Inflammatory macrophage treated with lipopolysaccharide for 4 hours (primary cell): ENCODE data around the gene SLC16A7.

ENCODE experiments used
- DNase-seq: peaks from one replicate; pipeline ENCODE4 v3.0.0-alpha.2; 2020

Gene SLC16A7

DNA sequence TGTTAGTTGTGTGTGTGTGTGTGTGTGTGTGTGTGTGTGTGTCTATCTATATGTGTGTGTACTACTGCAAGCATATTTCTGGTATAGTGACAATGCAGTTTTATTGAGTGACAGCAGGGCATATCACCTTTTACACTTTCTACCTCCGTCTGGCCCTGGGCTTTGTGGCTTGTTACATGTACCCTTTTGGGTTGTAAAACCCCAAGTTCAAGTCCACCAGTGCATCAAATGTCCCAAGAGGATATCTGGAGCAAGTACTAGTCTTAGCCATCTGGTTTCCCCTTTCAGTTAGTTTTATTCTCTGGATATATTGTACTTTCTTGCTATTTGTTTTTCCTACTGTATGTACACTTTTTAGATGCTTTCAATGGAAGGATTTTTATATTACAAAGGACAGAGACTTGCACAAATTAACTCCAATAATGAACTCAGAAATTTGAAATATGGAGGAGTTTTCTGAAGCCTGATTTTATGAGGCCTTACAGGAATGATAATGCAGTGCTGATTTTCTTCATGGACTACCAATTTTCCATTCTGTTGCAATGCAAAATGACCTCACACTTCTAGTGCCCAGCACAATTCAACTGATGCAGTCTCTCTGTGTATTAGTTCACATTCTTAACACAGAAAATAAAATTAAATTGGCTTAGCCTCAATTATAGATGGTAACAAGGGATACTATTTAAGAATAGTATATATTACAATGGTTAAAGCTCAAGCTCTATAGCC, 29.1 kb downstream of the SLC16A7 start:
- DNase-seq = peak; percentile 53

DNA sequence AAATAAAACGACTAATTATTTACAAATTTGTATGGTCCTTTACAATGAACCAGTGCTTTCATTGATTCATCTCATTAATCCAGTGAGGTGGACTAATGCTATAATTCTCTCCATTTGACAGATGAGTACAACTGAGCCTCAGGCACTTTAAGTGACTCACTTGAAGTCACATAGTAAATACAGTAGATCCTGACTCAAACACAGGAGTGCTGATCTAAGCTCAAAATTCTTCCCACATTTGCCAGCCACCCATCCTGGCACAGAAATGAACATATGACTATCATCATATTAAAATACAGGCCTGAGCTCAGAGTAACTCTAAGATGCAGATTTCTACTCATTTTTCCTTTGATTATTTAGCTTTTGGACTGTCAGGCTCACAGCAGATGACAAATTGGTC, 30.6 kb downstream of the SLC16A7 start:
- no peak for DNase-seq

DNA sequence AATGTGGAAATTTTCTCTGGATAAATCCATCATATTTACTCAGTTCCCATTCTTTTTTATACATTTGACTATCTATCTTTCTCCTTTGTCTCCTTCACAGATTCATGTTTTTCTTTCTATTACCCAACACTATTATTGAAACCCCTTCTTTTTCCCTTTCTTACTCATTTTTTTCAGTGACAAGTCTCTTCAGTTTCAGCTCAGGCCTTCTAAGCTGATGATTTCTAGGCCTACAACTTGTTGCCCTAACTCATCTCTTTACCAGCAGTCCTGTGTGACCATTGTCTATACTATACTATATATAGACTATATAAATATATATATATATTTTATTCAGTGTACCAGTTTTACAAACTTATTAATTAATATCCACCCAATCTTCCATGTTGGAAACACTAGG, 31.8 kb downstream of the SLC16A7 start:
- no peak for DNase-seq

DNA sequence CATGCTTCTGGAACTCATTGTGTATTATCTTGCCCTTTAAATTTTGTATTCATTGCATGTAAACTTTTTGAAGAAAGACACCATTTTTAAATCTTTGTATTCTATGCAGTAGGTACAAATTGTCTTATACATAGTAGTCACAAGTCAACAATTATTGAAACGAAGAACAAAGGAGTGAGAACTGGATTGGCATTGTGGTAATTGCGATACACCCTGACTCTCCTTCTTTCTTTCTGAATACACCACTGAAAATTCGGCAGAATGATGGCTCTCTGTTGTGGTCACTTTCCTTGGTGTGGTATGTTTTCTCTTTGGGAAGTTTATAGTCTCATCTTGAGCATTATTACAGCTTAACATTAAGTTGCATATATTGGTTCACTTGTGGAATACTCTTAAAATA, 34.1 kb downstream of the SLC16A7 start:
- no peak for DNase-seq

DNA sequence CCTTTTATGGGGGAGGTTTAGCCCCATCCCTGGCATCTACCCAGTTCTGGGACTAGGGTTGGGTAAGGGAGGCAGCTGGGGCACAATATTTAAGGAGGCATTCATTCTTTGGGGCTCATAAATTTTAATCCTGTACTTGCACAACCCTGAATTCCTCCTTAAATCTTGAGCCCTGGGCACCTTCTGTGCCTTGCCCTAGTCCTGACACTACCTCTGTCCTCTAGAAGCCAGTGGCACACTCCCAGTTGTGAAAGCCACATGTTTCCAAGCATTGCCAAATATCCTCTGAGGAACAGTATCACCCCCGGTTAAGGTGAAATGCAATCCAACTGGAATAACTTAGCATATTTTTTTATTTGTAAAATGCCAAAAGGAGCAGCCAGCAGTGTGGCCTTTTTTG, 36.6 kb downstream of the SLC16A7 start:
- no peak for DNase-seq

DNA sequence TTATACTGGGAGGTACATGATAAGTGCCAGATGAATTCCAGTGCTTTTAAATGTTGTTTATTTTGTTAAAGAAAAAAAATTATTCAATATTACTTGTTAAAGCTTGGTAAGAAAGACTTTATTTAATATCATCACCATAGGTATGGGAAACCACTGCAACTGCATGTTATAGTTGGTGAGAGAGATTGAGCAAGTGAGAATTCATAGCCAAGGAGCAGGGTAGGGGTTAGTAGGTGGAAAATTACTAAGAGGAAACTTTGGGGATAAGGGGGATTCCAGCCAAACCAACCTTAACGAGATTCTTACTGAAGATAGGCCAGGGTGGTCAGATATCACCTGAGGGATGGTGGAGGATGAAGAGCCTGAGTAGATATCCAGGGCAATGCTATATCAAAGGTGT, 38.4 kb downstream of the SLC16A7 start:
- DNase-seq = no peak

DNA sequence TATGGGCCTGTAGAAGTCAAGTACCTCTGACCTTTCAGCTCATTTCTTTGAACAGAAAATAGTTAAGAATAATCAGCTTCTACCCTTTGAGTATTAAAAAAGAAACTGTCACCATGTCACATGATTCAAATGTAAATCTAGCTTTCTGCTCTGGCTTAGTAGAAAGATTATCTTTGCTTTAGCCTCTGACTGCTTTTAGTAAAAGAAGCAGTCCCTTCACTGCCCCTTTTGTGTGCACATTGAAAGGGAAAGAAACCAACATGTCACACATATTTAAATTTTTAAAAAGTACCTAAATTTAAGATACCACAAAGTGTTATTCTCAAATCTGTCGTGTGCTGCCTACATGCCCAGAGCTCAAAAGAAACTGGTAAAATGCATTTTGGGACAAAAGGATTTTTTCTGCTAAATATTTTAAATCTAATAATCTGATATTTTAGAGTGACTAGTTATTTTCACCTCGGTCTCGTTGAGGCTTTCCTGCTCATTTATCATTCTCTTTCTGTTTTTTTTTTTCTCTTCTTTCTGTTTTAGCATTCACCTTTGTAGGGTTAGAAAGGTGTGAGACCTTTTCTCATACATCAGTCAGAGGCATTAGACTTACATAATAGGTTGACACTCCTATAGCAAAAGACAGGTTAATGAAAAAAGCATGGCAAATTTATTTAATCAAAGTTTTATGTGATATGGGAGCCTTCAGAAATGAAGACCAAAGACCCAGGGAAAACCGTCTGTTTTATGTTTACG, 41.3 kb downstream of the SLC16A7 start:
- DNase-seq = no peak

DNA sequence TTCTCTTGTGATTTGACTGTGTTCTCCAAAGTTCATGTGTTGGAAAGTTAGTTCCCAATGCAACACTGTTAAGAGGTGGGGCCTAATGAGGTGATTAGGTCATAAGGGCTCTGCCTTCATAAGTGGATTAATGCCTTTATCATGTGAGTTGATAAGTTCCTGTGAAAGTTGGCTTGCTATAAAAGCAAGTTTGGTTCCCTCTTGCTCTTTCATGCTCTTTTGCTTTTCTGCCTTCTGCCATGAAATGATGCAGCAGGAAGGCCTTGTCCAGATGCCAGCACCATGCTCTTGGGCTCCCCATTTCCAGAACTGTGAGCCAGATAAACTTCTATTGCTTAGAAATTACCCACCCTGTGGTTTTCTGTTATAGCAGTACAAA, 41.9 kb downstream of the SLC16A7 start:
- no peak for DNase-seq

DNA sequence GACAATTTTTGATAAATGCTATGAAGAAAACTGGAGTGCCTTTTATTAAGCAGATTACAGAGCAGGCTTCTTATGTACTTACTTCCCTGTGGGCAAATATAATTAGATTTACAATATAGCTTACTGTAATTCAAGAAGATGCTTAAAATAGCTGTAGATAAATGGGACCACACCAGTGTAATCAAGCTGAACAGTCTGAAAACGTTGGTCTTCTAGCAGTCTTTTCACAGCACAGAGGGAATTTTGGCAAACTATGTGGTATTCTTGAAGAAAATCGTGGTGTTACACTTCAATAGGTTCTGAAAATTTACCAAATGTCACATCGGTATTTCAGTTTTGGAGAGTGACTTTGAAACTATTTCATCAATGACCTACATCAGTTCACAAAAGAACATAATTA, 47.7 kb downstream of the SLC16A7 start:
- no peak for DNase-seq

DNA sequence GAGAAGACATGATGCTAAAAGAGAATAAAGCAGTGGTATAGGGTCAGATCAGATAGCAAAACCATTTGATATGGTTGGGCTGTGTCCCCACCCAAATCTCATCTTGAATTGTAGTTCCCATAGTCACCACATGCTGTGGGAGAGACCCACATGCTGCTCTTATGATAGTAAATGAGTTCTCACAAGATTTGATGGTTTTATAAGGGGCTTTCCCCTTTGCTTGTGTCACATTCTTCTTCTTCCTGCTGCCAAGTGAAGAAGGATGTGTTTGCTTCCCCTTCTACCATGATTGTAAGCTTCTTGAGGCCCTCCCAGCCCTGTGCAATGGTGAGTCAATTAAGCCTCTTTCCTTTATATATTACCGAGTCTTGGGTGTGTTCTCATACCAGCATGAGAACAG, 49.4 kb downstream of the SLC16A7 start:
- no peak for DNase-seq

DNA sequence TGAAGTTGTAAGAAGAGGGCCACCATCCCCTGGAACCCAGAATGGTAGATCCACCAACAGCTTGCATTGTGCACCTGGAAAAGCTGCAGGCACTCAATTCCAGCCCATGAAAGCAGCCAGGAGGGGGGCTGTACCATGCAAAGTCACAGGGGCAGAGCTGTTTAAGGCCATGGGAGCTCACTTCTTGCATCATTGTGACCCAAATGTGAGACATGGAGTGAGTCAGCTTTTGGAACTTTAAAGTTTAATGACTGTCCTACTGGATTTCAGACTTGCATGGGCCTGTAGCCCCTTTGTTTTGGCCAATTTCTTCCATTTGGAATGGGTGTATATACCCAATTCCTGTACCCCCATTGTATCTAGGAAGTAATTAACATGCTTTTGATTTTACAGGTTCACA, 50.8 kb downstream of the SLC16A7 start:
- DNase-seq = no peak

DNA sequence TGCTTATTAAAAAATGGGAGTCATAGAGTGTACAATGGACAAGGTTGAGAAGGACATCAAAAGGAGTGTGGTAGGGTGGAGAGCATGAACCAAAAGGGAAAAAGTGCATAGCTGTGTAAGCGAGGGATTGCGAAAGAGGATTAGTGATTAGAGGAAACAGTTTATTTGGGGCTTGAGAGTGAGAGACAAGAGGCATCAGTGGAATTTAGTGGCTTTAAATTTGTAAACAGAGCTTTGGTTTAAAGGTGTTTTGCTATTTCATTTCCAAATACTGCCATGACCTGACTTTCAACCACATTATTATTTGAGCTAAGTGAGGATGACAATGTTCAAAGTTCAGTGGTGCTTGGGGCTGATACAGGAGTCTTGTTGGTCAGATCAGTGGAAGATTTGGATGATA, 53.4 kb downstream of the SLC16A7 start:
- DNase-seq = peak; percentile 2

DNA sequence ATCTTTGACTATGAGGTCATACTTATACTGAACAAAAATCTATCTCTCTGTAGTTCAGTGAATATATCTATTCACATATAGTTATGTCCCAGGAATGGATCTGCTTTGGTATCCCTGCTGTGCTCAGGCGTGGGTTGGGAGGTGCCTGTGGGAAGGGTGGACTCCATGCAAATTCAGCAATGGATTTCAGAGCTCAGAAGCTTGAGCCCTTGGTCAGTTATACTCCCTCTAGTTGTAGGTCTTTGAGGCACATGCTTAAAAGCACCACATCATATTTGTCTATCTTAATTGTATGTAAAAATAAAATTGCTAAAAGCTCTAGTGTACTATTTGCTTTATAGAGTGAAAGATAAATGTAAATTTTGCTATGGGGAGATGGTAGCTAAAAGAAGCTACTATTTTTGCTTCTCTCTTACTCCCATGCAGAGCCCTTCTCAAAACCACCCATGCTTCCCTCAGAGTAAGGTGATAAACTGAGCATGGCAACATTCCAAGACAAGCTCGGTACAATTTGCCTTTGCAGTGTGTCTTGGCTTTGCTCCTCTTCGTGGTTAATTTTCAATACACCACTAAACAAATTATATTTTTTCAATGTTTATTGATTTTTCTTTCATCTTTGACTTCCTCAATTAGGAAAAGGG, 54.9 kb downstream of the SLC16A7 start:
- DNase-seq = no peak

DNA sequence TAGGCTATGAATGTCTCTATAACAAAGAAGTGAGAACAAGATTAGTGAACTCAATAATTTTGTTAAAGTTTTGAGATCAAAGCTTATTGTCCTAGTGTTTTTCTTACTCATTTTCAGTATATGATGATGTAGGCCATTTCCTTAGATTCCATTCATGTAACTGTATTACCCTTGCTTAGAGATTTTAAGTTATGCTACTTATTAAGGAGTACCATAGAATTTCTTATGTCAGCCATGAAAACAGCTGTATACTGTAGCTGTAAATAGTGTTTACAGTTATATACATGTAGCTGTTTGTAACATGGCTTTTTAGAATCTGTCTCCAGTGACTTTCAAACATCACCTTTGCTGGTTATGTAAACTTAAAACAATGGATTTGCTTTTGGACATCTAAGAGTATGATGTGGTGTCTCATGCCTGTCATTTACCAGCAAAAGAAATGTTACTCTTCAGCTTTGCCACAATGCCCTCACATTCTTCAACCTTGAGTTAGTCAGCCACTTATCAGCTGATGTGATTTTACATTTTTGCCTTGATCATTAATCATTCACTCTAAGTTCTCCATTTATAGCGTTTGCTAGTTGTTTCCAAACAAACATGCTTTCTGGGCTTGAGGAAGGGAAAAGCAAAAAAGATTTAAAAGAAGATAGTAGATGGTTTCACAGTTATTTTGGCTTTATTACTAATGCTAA, 55.5 kb downstream of the SLC16A7 start:
- no peak for DNase-seq

DNA sequence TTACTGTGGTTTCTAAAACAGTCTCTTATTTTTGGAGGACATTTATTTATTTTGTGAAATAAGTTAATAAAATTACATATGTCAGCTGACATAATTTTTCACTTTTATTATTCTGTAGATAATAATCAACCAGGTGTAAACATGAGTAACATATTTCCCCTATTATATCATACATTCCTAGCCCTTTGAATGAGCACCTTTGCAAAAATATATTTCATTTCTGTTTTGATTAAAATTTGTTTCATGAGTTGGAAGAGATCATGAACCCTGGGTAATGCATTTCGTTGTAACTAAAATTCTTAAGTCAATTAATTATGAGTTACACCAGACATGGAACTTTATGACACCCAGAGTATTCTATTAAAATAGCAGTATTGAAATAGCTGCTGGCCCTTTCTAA, 56.3 kb downstream of the SLC16A7 start:
- DNase-seq = no peak

DNA sequence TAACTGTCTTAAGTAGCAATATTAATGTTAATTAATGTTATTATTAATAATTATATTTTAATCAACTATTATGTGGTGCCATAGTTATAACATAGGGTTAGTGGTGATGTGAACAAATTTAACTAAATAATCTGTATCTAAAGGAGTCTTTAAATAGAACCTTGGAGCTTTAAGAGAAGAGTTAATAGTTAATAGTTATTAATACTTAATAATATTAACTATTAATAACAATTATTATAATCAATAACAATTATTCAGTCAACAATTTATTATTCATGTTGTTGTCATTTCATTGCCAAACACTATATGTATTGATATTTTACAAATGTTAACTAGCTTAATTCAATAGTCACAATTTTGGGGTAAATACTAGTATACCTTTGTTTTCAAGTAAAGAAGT, 58.2 kb downstream of the SLC16A7 start:
- DNase-seq = no peak

DNA sequence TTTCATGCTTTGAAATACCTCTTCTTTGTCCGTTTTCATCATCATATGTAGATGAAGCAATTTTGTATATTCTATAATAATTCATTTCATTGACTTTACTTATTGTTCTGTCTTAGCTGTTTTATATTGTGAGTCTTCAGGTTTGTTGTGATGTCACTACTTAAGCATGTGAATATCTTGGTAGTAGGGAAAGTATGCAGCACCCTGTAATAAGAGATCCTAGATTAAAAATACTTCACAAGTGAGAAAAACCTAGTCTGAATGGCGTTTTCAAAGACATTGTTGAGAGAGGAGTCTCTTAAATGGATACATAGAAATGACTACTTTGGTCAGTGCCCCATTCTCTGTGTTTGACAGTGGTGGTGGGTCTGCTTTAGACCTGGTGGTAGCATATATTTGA, 61.4 kb downstream of the SLC16A7 start:
- no peak for DNase-seq

DNA sequence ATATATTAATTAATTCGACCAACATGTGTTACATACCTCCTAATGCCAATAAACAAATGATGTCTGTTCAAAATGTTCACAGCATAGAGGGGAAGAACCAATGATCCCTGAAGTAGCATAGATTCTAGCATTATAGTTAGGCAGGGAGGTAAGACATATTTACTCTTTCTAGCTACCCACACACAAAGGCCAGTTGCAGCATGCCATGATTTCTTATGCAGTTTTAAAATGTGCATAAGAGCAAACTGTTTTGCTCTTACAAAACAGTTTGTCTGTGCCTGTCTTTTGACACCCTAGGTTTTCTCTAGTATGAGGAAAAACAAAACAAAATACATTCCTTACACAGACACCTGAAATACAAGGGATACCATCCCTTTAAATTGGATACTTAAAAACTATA, 61.9 kb downstream of the SLC16A7 start:
- no peak for DNase-seq

DNA sequence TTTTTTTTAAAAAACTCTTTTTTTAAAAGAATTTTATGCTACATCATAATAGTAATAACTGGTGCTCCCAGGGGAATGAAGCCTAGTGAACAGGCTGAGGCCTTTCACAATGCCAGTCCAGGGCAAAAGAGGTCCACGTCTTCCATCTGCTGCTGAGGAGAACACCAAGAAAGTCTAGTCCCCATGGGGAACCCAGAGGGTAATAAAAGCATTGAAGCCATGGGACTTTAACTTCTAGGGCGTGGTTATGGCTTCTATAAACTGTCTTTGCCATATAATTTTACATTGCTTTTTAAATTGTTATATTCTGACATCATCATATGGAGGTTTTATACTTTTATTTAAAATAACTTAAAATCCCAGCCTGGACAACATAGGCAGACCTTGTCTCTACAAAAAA, 64.3 kb downstream of the SLC16A7 start:
- DNase-seq = no peak

DNA sequence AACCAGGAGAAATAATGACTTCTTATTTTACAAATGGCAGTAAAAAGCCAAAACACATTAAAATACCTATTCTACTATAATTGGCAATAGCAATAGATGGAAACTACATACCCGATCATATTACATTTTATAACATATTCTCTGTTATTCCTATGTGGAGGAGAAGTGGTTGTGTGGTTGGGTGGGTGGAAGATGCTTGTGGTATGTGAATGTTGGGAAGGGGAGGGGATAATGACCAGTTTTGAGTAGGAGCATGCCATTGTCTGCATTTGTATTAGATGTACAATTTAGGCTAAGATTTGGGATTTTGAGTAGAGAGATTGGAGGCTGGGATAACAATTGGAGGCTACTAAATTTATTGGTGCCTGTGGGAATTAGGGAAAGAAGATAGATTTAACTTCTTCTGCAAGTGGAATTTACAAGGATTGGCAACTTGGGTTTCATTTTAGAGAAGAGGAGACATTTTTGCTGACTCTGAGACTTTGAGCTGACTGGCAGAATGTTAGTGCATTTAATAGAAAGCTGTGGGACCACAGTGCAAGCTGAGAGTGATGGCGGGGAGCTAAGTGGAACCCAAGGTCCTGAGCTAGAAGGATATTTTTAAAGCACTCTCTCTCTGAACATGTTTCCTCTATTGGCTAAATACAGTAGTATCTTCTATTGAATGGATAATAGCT, 65.2 kb downstream of the SLC16A7 start:
- no peak for DNase-seq

DNA sequence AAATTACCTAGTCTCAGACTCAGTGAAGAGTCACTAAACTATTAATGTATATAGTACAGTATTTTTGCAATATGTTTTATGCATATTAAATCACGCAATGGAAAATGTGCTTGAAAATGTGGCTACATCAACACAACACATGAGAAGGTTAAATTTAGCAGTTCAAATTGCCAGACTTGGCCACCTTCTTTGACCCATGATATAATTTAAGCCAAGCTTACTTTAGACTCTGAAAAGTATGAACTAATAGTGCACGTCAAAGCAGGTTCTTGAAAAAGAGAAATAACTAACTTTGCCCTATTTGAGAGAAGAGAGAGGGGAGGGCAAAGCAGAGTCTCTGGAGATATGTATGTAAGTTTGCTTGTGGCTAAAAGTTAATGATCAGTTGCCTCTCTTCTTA, 68.7 kb downstream of the SLC16A7 start:
- DNase-seq = no peak

DNA sequence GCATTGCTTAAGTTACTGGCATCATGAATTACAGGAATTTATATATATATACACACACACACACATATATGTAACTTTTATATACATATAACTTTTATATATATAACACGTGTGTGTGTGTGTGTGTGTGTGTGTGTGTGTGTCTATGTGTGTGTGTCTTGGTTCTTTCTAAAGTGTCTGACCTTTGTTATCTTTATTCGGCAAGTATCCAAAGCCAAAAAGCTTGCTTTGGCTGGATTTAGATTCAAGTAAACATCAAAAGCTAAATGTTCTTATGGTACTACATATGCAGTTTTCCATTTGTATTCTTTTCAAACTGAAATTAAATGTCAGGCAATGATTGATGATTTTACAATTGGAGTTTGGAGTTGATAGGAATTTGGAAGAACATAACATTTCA, 69.9 kb downstream of the SLC16A7 start:
- no peak for DNase-seq

DNA sequence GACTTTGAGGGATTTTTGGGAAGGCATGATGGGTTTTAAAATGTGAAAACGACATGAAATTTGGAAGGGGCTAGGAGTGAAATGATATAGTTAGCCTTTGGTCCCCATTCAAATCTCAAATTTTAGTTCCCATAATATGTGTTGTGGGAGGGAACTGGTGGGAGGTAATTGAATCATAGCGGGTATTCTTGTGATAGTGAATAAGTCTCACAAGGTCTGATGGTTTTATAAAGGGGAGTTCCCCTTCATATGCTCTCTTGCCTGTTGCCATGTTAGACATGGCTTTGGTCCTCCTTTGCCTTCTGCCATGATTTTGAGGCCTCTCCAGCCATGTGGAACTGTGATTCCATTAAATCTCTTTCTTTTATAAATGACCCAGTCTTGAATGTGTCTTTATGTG, 72.8 kb downstream of the SLC16A7 start:
- DNase-seq = peak; percentile 49
